GM12874 (cell line): Measurements from ENCODE around the gene MACIR.

Experiments used
- CTCF ChIP-seq: IDR thresholded peaks from 2 replicates; pipeline ENCODE4 v1.5.1; 2011; ENCODE audit warnings: low read depth, mild to moderate bottlenecking, control low read depth, low read length, moderate library complexity; ENCODE audit not compliant: insufficient read depth

Gene MACIR

GRCh38 chr5:103305809-103306208 is 47.2 kb downstream of the MACIR start:
- no peak for TF ChIP-seq CTCF

- TF ChIP-seq CTCF = no peak
Observed at GRCh38 chr5:103307470-103307869, 48.9 kb downstream of the MACIR start.

- TF ChIP-seq CTCF = no peak
Observed at GRCh38 chr5:103308774-103309173, 50.2 kb downstream of the MACIR start.

- no peak for TF ChIP-seq CTCF
Observed at GRCh38 chr5:103313056-103313455, 54.5 kb downstream of the MACIR start.

- no peak for TF ChIP-seq CTCF
Observed at GRCh38 chr5:103315455-103315854, 56.9 kb downstream of the MACIR start.

GRCh38 chr5:103327451-103327850 is 68.9 kb downstream of the MACIR start:
- no peak for TF ChIP-seq CTCF

GRCh38 chr5:103327893-103328292 is 69.3 kb downstream of the MACIR start:
- no peak for TF ChIP-seq CTCF
